ENCODE data around the gene BLCAP. TPM values are rescaled to one million over a fixed set of nuclear protein-coding genes. Genes with fewer than 3 reads are reported as not detected.

The BLCAP gene
- total and polyA plus RNA-seq, 2 of the 4 experiments (the other 2 are of a cell fraction), result 17.7 to 67.3 TPM

GRCh38 chr20:37477041-37477440 lies 50.6 kb downstream of the BLCAP start:
- Histone ChIP-seq H3K4me1 (ENCODE audit: control insufficient read depth, insufficient read depth, low read length) (no peaks in the 10 kb centered on the region), H2BK5ac (ENCODE audit: low read depth, low read length, poor library complexity, severe bottlenecking) (no peak overlapping the region), H3K23ac (ENCODE audit: low read depth, low read length) (no peak overlapping the region), H3K27ac (ENCODE audit: insufficient read depth, low read length) (no peak overlapping the region), H4K8ac (ENCODE audit: low read depth in 2 of 2, low read length in 2 of 2) (no peak overlapping the region), H4K5ac (ENCODE audit: low read depth, low read length) (no peak overlapping the region), H3K56ac (ENCODE audit: extremely low read depth, insufficient read depth, low read length) (no peak overlapping the region), H3K18ac (ENCODE audit: low read depth, low read length) (no peak overlapping the region), H3K79me1 (ENCODE audit: low read depth in 1 of 2, low read length in 2 of 2) (no peaks in the 10 kb centered on the region), H4K20me1 (ENCODE audit: insufficient read depth, low read length) (no peaks in the 10 kb centered on the region), H3K14ac (replicated peaks; ENCODE audit: low read depth, low read length) (no peak overlapping the region), H2AK9ac (replicated peaks; ENCODE audit: low read depth, low read length, poor library complexity) (no peak overlapping the region), H2BK120ac (ENCODE audit: low read depth, low read length) (no peak overlapping the region), H2BK20ac (ENCODE audit: low read depth, low read length) (no peak overlapping the region), H2BK15ac (ENCODE audit: low read depth, low read length) (no peak overlapping the region), H3K4me3 (ENCODE audit: insufficient read depth, low read depth, low read length) (no peak overlapping the region), H2AFZ (replicated peaks; ENCODE audit: low read length, poor library complexity) (no peak overlapping the region), H3K27me3 (ENCODE audit: control insufficient read depth, insufficient read depth, low read length) (peaks cover 63% of the 10 kb centered on the region), H3K9ac (ENCODE audit: low read depth, low read length) (no peak overlapping the region), H3K4ac (ENCODE audit: low read depth, low read length) (no peak overlapping the region), H3K36me3 (ENCODE audit: control insufficient read depth, insufficient read depth, low read length) (no peaks in the 10 kb centered on the region), H3K9me1 (ENCODE audit: insufficient read depth, low read length) (no peaks in the 10 kb centered on the region), H4K91ac (ENCODE audit: insufficient read depth, low read depth, low read length) (no peak overlapping the region), H2AK5ac (ENCODE audit: low read depth, low read length) (no peak overlapping the region), H3K9me3 (ENCODE audit: control insufficient read depth, insufficient read depth, low read length) (peaks cover 6% of the 10 kb centered on the region), H3K4me2 (ENCODE audit: low read depth, low read length) (no peak overlapping the region)
- BruUV-seq (replicated peaks), result no TSS peak
- ChIA-PET CTCF (no interaction called here), POLR2A (ENCODE audit: unreplicated experiment) (no interaction called here)
- intact Hi-C loops (cut with micrococcal nuclease), result no loop called here
- no CpG with 5 or more reads among the region's 3 CpGs for WGBS, 2 experiments (ENCODE audit: extremely low coverage in 2 of 2, insufficient read length in 1 of 2)
- TF ChIP-seq RFX5 (IDR thresholded peaks at IDR 0.05; ENCODE audit: low read depth, low read length) (no peak), NFE2L2 (IDR thresholded peaks at IDR 0.05; ENCODE audit: low read depth, low read length) (no peak), USF2 (IDR thresholded peaks at IDR 0.05; ENCODE audit: low read depth, low read length) (no peak), ELK1 (IDR thresholded peaks at IDR 0.05; ENCODE audit: borderline replicate concordance, low read depth, low read length) (no peak), CEBPB (IDR thresholded peaks at IDR 0.05; ENCODE audit: low read depth, low read length) (no peak), CTCF (conservative IDR thresholded peaks at IDR 0.05; ENCODE audit: low read depth, low read length) (no peak), MAZ (IDR thresholded peaks at IDR 0.05; ENCODE audit: borderline replicate concordance, low read depth, low read length) (no peak), FOS (IDR thresholded peaks at IDR 0.05; ENCODE audit: low read depth, low read length) (no peak), MAFK (IDR thresholded peaks at IDR 0.05; ENCODE audit: low read depth, low read length) (no peak), POLR2A (IDR thresholded peaks at IDR 0.05; ENCODE audit: low read depth, low read length) (no peak), CHD1 (IDR thresholded peaks at IDR 0.05; ENCODE audit: low read depth, low read length) (no peak), RCOR1 (IDR thresholded peaks at IDR 0.05; ENCODE audit: insufficient replicate concordance, low read length) (no peak), BHLHE40 (IDR thresholded peaks at IDR 0.05; ENCODE audit: low read depth, low read length) (no peak), SMC3 (IDR thresholded peaks at IDR 0.05; ENCODE audit: low read depth, low read length) (no peak), MXI1 (IDR thresholded peaks at IDR 0.05; ENCODE audit: borderline replicate concordance, low read depth, low read length) (no peak), RAD21 (IDR thresholded peaks at IDR 0.05; ENCODE audit: low read length) (no peak)
- dilution Hi-C loops (cut with HindIII; ENCODE audit: low sequenced_read_pairs, unreplicated experiment), result no loop called here
- DNase-seq (no peak), ATAC-seq (ENCODE audit: low read depth) (no peak)
- in situ Hi-C loops (cut with MboI; ENCODE audit: low sequenced_read_pairs), result no loop called here
